Central memory CD4-positive, alpha-beta T cell (primary cell): ENCODE measurements around the gene TENT4B.
"Not testable (repeated sequence)": the region's sequence is repeated elsewhere in the genome, so short reads cannot be mapped to it uniquely, and the experiment has no call there.

Source experiments
- DNase-seq: peaks from one replicate; pipeline ENCODE4 v3.0.0; 2022
- total RNA-seq, 3 experiments: gene quantifications; one replicate each; lab custom pipeline; 2026; lab: John Stamatoyannopoulos, UW

TENT4B gene
- 62.9 to 80.0 (median 79.4) reads per million in 3 experiments for total RNA-seq

DNA sequence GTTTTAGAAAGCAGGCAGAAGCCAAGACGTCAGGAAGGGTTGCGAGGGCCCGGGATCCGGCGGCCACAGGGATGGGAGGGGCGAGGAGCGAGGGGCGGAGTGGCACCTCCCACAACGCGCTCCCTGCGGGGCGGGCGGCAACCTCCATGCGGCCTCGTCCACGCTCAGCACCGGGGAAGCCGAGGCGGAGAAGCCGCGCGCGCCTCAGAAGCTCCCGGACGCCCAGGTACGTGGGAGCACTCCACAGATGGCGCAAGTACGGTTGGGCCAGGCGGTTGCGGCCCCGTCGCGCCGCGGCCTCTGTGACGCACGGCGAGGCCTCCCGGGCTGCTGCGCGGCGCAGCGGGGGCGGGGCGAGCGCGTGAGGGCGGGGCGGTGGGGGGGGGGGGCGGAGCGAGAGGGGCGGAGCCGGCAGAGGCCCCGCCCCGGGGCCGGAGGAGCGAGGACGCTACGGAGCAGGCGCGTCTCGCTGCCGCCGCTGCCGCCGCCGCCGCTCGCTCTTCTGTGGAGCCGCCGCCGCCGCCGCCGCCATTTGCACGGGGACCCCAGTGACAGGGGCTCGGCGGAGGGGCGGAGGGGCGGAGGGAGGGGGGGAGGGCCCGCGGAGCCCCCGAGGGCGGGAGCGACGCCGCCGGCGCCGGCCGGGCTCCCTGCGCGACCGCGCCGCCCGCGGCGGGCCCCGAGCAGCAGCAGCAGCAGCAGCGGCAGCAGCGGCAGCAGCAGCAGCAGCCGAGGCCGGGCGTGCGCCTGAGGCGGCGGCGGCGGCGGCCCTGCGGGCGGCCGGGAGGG, at the start of gene TENT4B:
TENT4B (plus strand) TSS at position 500 of the 789 bp plus-strand sequence. CDS start 316 bp downstream, outside the sequence.
- peak; percentile 93 for DNase-seq

DNA sequence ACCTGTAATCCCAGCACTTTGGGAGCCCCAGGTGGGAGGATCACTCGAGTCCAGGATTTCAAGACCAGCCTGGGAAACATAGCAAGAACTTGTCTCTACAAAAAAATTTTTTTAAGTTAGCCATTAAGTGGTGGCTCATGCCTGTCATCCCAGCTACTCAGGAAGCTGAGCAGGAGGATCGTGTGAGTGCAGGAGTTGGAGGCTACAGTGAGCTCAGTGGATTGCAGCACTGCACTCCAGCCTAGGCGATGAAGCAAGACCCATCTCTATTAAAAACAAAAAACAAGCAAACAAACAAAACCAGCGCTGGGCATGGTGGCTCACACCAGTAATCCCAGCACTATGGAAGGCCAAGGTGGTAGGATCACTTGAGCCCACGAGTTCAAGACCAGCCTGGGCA, 49.3 kb upstream of the TENT4B start:
- DNase-seq = no peak

DNA sequence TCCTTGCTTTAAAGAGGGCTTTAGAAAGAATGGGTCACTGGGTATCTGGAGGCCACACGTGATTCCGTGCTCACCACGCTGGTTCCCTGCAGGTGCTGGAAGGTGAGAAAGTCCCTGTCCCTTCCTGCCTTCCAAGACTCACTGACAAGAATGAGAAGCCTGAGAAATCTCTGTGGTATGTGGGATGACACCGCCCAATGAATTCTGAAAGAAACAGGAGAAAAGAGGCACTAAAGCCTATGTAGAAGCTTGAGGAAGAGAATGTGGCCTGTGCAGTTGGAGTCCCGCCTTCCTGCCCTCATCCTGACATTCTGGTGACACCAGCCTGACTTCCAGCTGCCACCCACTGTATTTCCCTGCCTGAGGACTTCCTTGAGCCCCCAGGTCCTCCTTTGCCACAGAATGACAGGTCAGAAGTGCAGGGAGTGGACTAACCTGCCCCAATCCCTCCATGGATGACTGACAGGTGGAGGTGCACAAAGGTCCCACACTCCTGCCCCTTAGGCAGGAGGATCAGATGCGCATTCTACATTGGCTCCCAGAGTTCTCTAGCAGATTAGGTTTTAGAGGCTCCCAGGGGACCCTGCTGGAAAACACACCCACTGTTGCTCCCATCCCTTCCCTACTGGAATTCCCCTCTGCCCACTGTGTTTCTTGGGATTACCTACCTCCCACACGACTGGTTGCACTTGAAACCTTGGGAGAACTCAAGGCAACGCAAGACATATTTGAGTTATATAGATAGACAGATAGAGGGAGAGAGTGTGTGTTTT, 38.6 kb upstream of the TENT4B start:
- no peak for DNase-seq

DNA sequence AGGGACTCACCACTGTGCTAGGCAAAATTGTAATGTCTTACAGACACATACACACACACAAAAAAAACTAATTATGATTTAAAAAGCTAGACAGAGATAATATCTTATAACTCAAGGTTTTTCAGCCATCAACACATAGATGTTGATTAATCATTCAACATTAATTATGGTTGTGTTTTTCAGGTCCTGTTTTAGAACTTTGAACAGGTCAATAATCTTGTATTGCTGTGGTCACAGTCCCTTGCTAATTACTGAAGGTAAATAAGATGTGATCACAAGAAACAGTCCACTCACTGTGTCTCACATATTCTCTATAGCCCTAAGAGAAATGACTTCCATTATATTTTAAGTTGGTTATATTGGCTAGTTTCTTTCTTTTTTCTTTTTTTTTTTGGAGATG, 32.4 kb upstream of the TENT4B start:
- no peak for DNase-seq

DNA sequence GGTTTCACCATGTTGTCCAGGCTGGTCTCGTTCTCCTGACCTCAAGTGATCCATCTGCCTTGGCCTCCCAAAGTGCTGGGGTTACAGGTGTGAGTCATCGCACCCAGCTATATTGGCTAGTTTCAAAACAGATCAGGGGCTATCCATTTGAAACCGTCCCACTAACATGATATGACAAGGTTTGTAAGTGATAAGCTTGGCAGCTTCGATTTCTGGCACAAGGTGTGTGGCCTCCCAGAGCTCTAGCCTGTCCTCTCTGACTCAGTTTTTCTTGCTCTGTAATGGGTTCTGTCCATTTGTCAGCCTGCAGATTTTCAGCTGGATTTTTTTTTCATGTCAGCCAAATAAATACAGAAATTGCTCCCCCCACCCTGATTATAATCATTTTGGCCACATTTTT, 31.8 kb upstream of the TENT4B start:
- no peak for DNase-seq

DNA sequence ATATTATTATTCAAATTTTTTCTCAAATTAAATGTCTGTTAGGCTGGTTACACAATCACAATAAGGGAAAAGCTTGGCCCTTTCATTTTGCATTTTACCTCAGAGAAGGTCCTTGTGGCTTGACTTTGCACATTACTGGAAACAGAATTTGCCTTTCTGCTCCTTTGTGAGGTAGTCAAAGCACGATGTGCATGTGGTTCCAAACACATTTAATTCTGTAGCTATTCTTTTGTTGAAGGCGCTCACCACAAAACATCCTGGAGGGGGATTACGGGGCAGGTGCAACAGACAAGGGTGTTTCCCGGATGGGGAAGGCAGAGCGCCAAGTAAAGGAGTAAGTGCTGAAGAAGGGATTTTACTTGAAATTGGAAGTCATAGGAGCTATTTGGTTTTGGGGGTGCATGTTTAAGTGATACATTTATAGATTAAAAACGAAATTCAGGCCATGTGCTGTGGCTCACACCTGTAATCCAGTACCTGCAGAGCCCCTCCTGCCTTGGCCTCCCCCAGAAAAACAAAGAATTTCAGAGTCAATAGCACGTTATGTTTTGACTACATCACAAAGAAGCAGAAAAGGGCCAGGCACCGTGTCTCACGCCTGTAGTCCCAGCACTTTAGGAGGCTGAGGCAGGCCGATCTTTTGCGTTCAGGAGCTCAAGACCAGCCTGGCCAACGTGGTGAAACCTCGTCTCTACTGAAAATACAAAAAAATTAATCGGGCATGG, 31.2 kb upstream of the TENT4B start:
- DNase-seq = peak; percentile 32

DNA sequence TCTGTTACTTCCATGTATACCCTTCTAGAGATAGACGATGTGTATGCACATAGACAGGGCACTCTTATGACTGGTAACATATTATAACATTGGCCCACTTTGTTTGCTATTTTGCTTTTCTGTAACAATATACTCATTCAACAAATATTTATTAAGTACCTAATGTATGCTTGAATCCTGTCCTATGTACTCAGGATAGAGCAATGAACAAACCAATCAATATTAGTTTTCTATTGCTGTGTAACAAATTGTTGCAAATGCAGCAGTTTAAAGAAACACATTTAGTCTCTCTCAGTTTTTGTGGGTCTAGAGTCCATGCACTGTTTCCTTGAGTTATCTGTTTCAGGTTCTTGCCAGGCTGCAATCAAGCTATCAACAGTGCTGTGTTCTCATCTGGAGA, 29.7 kb upstream of the TENT4B start:
- DNase-seq = no peak

DNA sequence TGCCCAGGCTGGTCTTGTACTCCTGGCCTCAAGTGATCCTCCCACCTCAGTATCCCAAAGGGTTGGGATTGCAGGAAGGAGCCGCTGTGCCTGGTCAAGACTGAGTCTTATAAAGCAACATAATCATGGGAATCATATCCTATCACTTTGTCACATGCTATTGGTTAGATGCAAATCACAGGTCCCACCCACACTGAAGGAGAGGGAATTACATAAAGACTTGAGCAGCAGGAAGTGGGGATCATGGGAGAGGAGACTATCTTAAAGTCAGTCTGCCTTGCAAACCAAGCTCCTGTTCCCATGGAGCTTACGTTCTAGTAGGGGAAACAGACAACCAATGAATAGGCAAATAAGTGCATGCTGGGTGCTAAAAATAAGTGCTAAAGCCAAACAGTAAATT, 28.3 kb upstream of the TENT4B start:
- DNase-seq = no peak

DNA sequence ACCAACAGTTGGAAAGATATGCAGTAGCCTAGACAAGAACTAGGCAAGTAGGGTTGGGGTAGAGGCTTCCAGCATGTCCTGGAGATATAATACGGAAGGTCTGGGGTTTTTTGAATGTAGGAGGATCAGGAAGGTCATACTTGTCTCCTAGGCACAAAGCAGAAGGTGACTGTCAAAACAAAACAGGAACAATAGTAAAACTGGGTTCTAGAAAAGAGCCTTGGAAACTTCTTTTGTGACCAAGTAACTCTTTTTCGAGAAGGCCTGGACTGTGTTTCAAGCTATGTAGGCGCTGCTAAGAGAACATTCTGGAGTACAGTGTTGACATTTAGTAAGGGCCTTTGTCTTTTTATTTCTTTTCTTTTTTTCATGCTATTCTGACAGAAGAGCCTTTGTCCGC, 26.9 kb upstream of the TENT4B start:
- no peak for DNase-seq

DNA sequence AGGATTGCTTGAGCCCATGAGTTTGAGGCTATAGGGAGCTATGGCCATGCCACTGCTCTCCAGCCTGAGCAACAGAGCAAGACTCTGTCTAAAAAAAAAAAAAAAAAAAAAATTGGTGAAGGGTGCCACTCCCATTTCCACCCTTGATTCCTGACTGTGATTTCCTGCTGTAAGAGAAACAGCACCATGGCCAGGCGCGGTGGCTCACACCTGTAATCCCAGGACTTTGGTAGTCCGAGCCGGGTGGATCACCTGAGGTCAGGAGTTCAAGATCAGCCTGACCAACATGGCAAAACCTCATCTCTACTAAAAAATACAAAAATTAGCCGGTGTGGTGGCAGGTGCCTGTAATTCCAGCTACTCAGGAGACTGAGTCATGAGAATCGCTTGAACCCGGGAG, 20.5 kb upstream of the TENT4B start:
- not testable (repeated sequence) for DNase-seq

DNA sequence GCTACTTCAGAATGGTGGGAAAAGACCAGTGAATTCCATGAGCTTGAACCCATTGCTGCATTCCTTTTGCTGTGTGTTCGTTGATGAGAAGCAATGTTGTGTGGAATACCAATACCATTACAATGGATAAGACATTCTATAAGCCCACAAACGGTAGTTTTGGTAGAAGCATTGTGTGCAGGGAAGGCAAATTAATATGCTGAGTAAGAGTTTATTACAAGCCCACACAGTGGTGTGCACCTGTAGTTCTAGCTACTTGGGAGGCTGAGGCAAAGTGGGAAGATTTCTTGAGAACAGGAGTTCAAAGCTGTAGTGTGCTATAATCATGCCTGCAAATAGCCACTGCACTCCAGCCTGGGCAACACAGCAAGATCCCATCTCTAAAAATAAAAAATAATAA, 19.9 kb upstream of the TENT4B start:
- DNase-seq = no peak

DNA sequence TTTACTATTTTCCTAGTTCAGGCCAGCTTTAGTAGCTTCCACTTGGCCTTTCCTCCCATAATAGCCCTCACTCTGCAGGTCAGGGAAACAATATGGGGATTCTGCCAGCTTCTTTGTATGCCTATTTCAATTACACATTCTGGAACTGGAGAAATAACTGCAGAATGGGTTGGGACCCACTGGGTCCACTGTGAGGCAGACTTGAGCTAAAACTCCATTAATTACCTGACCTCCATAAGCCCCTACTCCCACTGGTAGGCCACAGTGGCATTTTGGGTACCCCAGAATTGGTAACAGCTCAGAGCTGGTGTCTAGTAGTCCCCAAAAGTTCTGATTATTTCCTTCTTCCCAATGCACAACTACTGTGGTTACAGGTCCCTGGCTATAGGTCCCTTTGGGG, 16.7 kb upstream of the TENT4B start:
- no peak for DNase-seq

DNA sequence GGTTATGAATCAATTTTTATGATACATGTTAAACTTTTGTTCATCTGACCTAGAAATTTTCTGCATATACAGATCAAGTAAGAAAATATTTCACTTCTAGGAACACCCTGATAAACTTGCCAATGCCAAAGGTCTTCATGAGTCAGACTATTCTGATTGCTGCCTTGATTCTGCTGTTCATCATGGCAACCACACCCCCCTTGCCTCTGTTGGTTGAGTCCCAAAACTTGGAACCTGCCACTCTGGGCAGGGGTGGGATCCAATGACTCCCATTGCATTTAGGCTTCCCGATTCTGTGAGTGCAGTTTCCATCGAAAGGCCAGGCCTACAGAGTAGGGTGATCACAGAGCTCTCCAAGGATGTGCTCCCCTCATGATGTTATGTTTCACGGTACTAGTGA, 15.8 kb upstream of the TENT4B start:
- DNase-seq = no peak

DNA sequence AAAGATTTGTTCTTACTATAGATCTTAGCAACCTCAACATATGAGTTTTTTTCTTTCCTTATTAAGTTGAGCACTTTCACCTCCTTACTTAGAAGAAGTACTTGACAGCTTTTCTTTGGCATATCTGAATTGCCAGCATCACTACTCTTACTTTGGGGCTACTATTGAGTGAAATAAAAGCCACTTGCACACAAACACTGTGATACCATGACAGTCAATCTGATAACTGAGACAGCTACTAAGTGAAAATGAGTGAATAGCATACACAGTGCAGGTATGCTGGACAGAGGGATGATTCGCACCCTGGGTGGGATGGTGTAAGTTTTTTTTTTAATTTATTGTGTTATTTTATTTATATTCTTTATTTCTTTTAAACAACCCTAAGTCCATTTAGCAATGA, 13.5 kb upstream of the TENT4B start:
- DNase-seq = no peak

DNA sequence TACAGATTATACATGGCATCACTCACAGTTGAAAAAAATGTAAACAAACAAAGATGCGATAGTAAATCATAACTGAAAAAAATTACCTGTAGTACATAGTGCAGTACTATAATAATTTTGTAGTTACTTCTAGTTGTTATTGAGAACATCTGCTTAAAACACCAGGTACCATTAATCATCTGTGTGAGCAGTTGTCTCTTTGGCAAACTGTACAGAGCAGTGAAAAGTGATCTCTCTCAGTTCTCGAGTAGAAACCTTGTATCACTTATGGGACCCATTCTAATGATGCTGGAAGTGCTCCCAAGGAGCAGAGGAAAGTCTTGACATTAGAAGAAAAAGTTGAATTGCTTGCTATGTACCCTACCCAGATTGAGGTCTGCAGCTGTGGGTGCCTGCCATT, 8.9 kb upstream of the TENT4B start:
- no peak for DNase-seq

DNA sequence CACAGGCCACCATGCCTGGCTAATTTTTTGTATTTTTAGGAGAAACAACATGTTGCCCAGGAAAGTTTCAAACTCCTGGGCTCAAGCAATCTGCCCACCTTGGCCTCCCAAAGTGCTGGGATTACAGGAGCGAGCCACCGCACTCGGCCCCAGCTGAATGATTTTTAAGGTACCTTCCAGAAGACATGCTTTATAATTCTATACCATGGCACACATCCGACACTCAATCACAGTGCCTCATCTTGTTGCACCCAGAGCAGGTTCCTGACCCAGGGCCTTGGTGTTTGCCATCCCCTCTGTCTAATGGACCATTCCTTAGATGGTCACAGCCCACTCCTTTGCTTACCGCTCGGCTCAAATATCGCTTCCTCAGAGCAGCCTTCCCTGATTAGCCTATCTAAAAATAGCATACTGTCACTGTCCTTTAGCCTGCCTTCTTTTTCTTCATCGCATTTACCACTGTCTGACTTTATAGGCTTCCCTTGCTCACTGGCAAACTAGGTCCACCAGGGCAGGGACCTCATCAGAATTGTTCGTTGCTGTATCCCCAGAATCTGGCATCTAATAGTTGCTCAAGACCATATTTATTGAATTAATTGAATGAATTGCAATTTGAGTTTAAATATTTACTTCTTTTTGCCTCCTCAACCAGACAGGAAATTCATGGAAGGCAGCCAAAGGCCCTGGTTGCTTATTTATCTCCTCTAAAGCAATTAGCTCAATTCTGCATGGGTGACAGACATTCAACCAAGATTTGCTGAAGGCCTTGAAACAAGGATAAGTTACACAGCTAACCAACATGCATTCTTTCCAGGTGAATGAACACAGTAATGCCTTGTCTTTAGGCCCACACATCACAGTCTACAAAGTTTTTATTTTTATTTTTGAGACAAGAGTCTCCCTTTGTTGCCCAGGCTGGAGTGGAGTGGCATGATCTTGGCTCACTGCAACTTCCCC, 6.3 kb upstream of the TENT4B start:
- no peak for DNase-seq

DNA sequence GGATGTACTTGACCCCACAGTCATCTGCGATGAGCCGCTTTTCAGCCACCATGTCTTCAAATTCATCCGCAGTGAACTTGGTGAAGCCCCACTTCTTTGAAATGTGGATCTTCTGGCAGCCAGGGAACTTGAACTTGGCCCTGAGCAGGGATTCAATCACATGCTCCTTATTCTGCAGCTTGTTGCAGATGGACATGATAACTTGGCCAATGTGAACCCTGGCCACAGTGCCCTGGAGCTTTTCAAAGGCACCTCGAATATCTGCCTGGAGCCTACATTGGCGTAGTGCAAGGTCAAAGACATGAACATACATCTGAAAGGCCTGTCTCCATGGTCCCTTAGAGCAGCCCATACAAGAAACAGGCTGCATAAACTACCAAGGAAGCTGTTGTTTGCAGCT, 1.8 kb upstream of the TENT4B start:
- no peak for DNase-seq

DNA sequence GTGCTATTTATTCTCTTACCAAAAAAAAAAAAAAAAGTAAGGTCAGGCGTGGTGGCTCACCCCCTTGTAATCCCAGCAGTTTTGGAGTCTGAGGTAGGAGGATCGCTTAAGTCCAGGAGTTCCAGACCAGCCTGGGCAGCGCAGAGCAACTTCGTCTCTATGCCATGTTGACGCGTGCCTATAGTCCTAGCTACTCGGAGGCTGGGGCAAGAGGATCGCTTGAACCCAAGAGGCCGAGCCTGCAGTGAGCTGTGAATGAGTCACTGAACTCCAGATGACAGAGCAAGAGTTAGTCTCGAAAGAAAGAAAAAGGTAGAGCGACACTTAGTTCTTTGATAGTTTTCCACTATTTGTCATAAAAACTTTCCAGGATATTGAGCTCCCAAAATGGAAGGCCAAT, 1.4 kb upstream of the TENT4B start:
- DNase-seq = no peak

DNA sequence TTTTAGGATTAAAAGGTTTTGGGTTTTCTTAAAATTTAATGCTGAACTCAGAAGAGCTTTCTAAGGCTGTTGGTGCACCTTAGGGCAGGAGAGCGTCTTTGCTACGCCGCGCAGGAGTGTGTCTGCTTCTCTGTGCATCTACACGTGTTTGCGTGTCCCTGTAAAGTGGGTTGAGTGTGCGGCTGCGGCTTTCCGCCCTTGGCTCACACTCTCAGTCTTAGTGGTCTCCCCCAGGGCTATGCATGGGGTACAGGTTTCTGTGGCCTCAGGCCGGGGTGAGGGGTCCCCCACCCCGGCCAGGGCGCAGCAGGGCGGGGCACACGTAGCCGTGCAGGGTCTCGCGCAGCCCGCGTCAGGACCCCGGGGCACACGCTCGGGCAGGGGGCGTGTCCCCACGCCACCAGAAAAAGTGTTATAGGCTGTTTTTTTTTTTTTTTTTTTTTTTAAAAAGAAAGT, 727 bp upstream of the TENT4B start:
- DNase-seq = peak; percentile 75

DNA sequence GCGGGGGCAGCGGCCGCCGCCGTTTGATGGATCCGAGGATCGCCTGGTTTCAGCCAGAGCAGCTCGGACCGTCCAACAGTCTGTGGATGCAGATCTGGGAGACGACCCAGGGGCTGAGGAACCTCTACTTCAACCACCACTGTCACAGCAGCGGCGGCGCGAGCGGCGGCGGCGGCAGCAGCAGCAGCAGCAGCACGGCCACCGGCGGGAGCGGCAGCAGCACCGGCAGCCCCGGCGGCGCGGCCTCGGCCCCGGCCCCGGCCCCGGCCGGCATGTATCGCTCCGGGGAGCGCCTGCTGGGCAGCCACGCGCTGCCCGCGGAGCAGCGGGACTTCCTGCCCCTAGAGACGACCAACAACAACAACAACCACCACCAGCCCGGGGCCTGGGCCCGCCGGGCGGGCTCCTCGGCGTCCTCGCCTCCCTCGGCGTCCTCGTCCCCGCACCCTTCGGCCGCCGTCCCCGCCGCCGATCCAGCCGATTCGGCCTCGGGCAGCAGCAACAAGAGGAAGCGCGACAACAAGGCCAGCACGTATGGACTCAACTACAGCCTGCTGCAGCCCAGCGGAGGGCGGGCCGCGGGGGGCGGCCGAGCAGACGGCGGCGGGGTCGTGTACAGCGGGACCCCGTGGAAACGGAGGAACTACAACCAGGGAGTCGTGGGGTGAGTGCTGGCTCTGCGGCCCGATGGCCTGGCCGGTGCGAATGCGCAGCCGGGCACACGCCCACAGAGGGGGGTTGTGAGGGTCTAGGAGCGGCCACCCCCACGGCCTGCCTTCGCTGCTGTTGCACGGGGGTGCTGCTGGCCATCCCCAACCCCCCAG, 702 bp downstream of the TENT4B start:
- DNase-seq = no peak

DNA sequence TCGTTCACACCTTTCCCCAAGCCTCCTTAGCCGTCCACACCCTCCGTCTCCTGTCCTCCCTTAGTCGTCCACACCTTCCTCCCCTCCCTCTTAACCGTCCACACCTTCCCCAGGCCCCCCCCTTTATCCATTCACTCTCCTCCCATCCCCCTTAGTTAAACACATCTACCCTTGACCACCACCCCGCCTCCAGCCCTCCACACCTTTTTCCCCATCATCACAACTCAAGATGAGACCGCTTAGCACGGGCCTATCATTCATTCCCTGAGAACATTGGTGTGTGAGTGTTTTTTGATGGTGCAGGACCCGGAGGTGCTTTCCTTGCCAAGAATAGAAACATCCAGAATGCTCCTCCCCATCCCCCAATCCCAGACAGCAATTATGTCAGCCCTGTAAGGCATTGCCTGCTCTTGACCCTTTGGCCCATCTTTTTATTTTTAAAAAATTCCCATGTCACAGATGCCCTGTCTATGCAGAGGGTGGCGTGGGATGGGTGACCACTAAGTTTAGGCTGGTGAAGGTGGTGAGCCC, 1.4 kb downstream of the TENT4B start:
- no peak for DNase-seq
